Natural killer cell (primary cell): ENCODE results near the gene ACBD4. TPM values are rescaled to one million over a fixed set of nuclear protein-coding genes. Genes with fewer than 3 reads are reported as not detected.

Experiments used
- ATAC-seq, 3 donors: fragments of 150-1000 bp in 2 of 3; fragments of 200-7000 bp in 1 of 3; cut with Tn5 transposase; 1 replicate in 1 of 3; 2 replicates in 2 of 3; pipeline ENCODE4 v1.10.0; 2021; ENCODE audit warnings: mild to moderate bottlenecking in 2 of 3, moderate library complexity in 2 of 3
- DNase-seq, 2 donors: peaks; one replicate each; pipeline versions ENCODE4 v3.0.0 to v3.0.0-alpha.2; 2013 to 2021; ENCODE audit warnings: mixed read lengths in 1 of 2
- H3K27ac ChIP-seq: one replicate; pipeline ENCODE4 v1.5.1; 2013; ENCODE audit warnings: mild to moderate bottlenecking, low read length
- H3K27me3 ChIP-seq: one replicate; pipeline ENCODE4 v1.6.1; 2013; ENCODE audit warnings: low read length; ENCODE audit not compliant: control insufficient read depth, insufficient read depth
- H3K36me3 ChIP-seq: one replicate; pipeline ENCODE4 v1.6.1; 2013; ENCODE audit warnings: low read length; ENCODE audit not compliant: control insufficient read depth, insufficient read depth
- H3K4me1 ChIP-seq: one replicate; pipeline ENCODE4 v1.6.1; 2013; ENCODE audit warnings: low read length; ENCODE audit not compliant: control insufficient read depth, insufficient read depth
- H3K4me3 ChIP-seq: one replicate; pipeline ENCODE4 v1.5.1; 2013; ENCODE audit warnings: low read length
- H3K9me3 ChIP-seq: one replicate; pipeline ENCODE4 v1.6.1; 2013; ENCODE audit warnings: low read length; ENCODE audit not compliant: control insufficient read depth, insufficient read depth
- H3K27ac Mint-ChIP-seq, 2 donors: one replicate each; pipeline ENCODE4 v1.8.0; 2022; ENCODE audit warnings: mild to moderate bottlenecking in 2 of 2, mixed read lengths in 2 of 2, moderate library complexity in 1 of 2
- H3K27me3 Mint-ChIP-seq, 2 donors: one replicate each; pipeline ENCODE4 v1.8.0; 2022; ENCODE audit warnings: low read depth in 2 of 2, mixed read lengths in 2 of 2
- H3K36me3 Mint-ChIP-seq: one replicate; pipeline ENCODE4 v1.8.0; 2022; ENCODE audit warnings: mixed read lengths
- H3K4me1 Mint-ChIP-seq, 2 donors: one replicate each; pipeline ENCODE4 v1.8.0; 2022; ENCODE audit warnings: mixed read lengths in 2 of 2
- H3K4me3 Mint-ChIP-seq: one replicate; pipeline ENCODE4 v1.8.0; 2022; ENCODE audit warnings: mild to moderate bottlenecking, moderate library complexity, mixed read lengths
- H3K9me3 Mint-ChIP-seq, 2 donors: one replicate each; pipeline ENCODE4 v1.8.0; 2022; ENCODE audit warnings: mixed read lengths in 2 of 2
- CTCF ChIP-seq: fragments of 200-600 bp; IDR thresholded peaks from one replicate; pipeline ENCODE4 v1.8.0; 2022; ENCODE audit warnings: antibody characterized with exemption
- WGBS: methylation state at CpG from one replicate; pipeline ENCODE4 v1.1.7; 2013; ENCODE audit warnings: missing lambda C conversion rate; ENCODE audit not compliant: insufficient coverage; 5-methylcytosine and 5-hydroxymethylcytosine counted together
- intact Hi-C: fragments of 100-400 bp; cut with micrococcal nuclease; formaldehyde crosslinking; loops from one replicate; pipeline ENCODE4 v1.14.2; 2022
- total RNA-seq, 4 donors: library from RNA; stranded (reverse); fragments of 120-200 nt in 1 of 4; gene quantifications; one replicate each; pipeline versions ENCODE4 v1.2.3 to v1.2.4, GENCODE V29; 2013 to 2022

Gene ACBD4
- total RNA-seq, 3 donors from 2014 or later (not counting 1 experiment from before 2014, with no cell fraction given): 12.0 to 15.9 (median 14.2) TPM

- H3K4me3 Mint-ChIP-seq: no peak overlapping the region
- H3K9me3 Mint-ChIP-seq: no peaks in the 10 kb centered on the region
- peak overlapping the region in 1 of 2 donors; percentile 98 for H3K27ac Mint-ChIP-seq
- no peaks in the 10 kb centered on the region for H3K9me3 ChIP-seq
- H3K27ac ChIP-seq: no peak overlapping the region
- no peaks in the 10 kb centered on the region for H3K36me3 ChIP-seq
- TF ChIP-seq CTCF: no peak
- WGBS: 89% methylated on average over 13 of the region's 13 CpGs
- peaks cover 24 to 43% of the 10 kb centered on the region in 2 donors for H3K4me1 Mint-ChIP-seq
- DNase-seq (no peak), ATAC-seq (no peak)
- peaks cover 38% of the 10 kb centered on the region for H3K4me1 ChIP-seq
- peaks cover 6% of the 10 kb centered on the region for H3K36me3 Mint-ChIP-seq
- intact Hi-C loops: loop anchor here (10.0 kb wide), 1 partner anchor 1052 kb away; the partner anchor contains the start of gene KANSL1
- no peak overlapping the region for H3K4me3 ChIP-seq
- no peaks in the 10 kb centered on the region for H3K27me3 Mint-ChIP-seq
- H3K27me3 ChIP-seq: no peaks in the 10 kb centered on the region
Observed at GRCh38 chr17:45143094-45143670, 7.7 kb downstream of the ACBD4 start.

GRCh38 chr17:45143767-45144198 lies 8.3 kb downstream of the ACBD4 start:
- ATAC-seq (no peak), DNase-seq (peak in 1 of 2 donors; percentile 49)
- Mint-ChIP-seq H3K27ac (peak overlapping the region in 1 of 2 donors; percentile 98), H3K4me3 (peak overlapping the region; percentile 81), H3K4me1 (peaks cover 30 to 49% of the 10 kb centered on the region in 2 donors), H3K36me3 (peaks cover 6% of the 10 kb centered on the region), H3K9me3 (no peaks in the 10 kb centered on the region), H3K27me3 (no peaks in the 10 kb centered on the region)
- H3K36me3 ChIP-seq: no peaks in the 10 kb centered on the region
- no peaks in the 10 kb centered on the region for H3K9me3 ChIP-seq
- H3K27ac ChIP-seq: peak overlapping the region; percentile 47
- peaks cover 41% of the 10 kb centered on the region for H3K4me1 ChIP-seq
- no peaks in the 10 kb centered on the region for H3K27me3 ChIP-seq
- intact Hi-C loops: loop anchor here (10.0 kb wide), 1 partner anchor 1051 kb away; the partner anchor contains the start of gene KANSL1
- H3K4me3 ChIP-seq: peak overlapping the region; percentile 33
- WGBS: 10% methylated on average over 21 of the region's 21 CpGs
- no peak for TF ChIP-seq CTCF

- 25% methylated on average over 71 of the region's 71 CpGs for WGBS
- H3K4me1 ChIP-seq: peaks cover 42% of the 10 kb centered on the region
- peak overlapping the region; percentile 47 for H3K27ac ChIP-seq
- Mint-ChIP-seq H3K27me3 (no peaks in the 10 kb centered on the region), H3K9me3 (no peaks in the 10 kb centered on the region), H3K4me3 (peak overlapping the region; percentile 100), H3K27ac (peak overlapping the region in 1 of 2 donors; percentile 98), H3K36me3 (peaks cover 6% of the 10 kb centered on the region), H3K4me1 (peaks cover 37 to 55% of the 10 kb centered on the region in 2 donors)
- H3K4me3 ChIP-seq: peak overlapping the region; percentile 33
- ATAC-seq: no peak
- no peaks in the 10 kb centered on the region for H3K27me3 ChIP-seq
- intact Hi-C loops: loop anchor here (5.0 to 10.0 kb wide), 2 partner anchors 173 to 1050 kb away; partner anchors contain the start of genes KANSL1 and MAP3K14
- no peak for DNase-seq
- H3K9me3 ChIP-seq: no peaks in the 10 kb centered on the region
- no peaks in the 10 kb centered on the region for H3K36me3 ChIP-seq
- TF ChIP-seq CTCF: no peak
Observed at GRCh38 chr17:45144199-45145034, 8.9 kb downstream of the ACBD4 start.
